Neural progenitor cell (in vitro differentiated cells): ENCODE measurements around the gene VEZT.

Source experiments
- CTCF ChIP-seq: fragments of 200-600 bp; sonication (generic); IDR thresholded peaks from 2 replicates; pipeline ENCODE4 v1.5.1; 2017; ENCODE audit warnings: antibody characterized with exemption, mild to moderate bottlenecking
- EZH2 ChIP-seq: fragments of 200-600 bp; sonication (generic); IDR thresholded peaks from 2 replicates; pipeline ENCODE4 v1.6.1; 2017; ENCODE audit warnings: antibody characterized with exemption, mild to moderate bottlenecking, moderate library complexity

GRCh38 chr12:95286713-95287112 lies 69.1 kb downstream of the VEZT start:
- TF ChIP-seq CTCF = no peak
- TF ChIP-seq EZH2 = no peak
